GM08714 (cell line): ENCODE measurements around the gene SLC35E2B.
"Not testable (repeated sequence)": the region's sequence is repeated elsewhere in the genome, so short reads cannot be mapped to it uniquely, and the experiment has no call there.

Experiments used
- H3K4me3 ChIP-seq: fragments of 200-500 bp; sonication (Bioruptor generic); 2 replicates; pipeline ENCODE4 v1.5.1; 2014; ENCODE audit warnings: mild to moderate bottlenecking, low read length, inconsistent platforms
- ZNF274 ChIP-seq: IDR thresholded peaks from 2 replicates; pipeline ENCODE4 v1.6.1; 2012; ENCODE audit warnings: mild to moderate bottlenecking, low read depth, low read length

SLC35E2B gene

GRCh38 chr1:1665815-1666251, 26.8 kb downstream of the SLC35E2B start:
- TF ChIP-seq ZNF274: no peak

GRCh38 chr1:1664941-1665814, 27.4 kb downstream of the SLC35E2B start:
- H3K4me3 ChIP-seq: no peak overlapping the region
- TF ChIP-seq ZNF274: no peak

More at GRCh38 chr1:1665815-1666251, 26.8 kb downstream of the SLC35E2B start:
- H3K4me3 ChIP-seq: no peak overlapping the region

- not testable (repeated sequence) for H3K4me3 ChIP-seq
These were observed 28.3 kb downstream of the SLC35E2B start for GRCh38 chr1:1664318-1664717.

GRCh38 chr1:1662830-1663560, 29.6 kb downstream of the SLC35E2B start:
- not testable (repeated sequence) for H3K4me3 ChIP-seq

GRCh38 chr1:1662392-1662791, 30.2 kb downstream of the SLC35E2B start:
- not testable (repeated sequence) for H3K4me3 ChIP-seq

GRCh38 chr1:1658583-1659549, 33.7 kb downstream of the SLC35E2B start, which contains the start of gene CDK11B:
Gene CDK11B, minus strand, starts transcription at chr1:1659004. Its CDS starts 1,519 bp downstream, at chr1:1657485.
- H3K4me3 ChIP-seq: peak within 1 kb of the TSS; percentile 58; the same call in 1 of the 2 replicates

GRCh38 chr1:1648265-1648664, 44.3 kb downstream of the SLC35E2B start:
- H3K4me3 ChIP-seq: not testable (repeated sequence)

GRCh38 chr1:1647567-1648241, 44.9 kb downstream of the SLC35E2B start:
- not testable (repeated sequence) for H3K4me3 ChIP-seq

GRCh38 chr1:1646326-1646725, 46.3 kb downstream of the SLC35E2B start:
- not testable (repeated sequence) for H3K4me3 ChIP-seq

GRCh38 chr1:1640711-1641461, 51.7 kb downstream of the SLC35E2B start:
- H3K4me3 ChIP-seq: not testable (repeated sequence)

- H3K4me3 ChIP-seq: not testable (repeated sequence)
These were observed 52.5 kb downstream of the SLC35E2B start for GRCh38 chr1:1640081-1640480.

- not testable (repeated sequence) for H3K4me3 ChIP-seq
These were observed 53.2 kb downstream of the SLC35E2B start for GRCh38 chr1:1639368-1639767.

GRCh38 chr1:1638528-1638927, 54.1 kb downstream of the SLC35E2B start:
- not testable (repeated sequence) for H3K4me3 ChIP-seq

GRCh38 chr1:1637479-1637875, 55.1 kb downstream of the SLC35E2B start:
- not testable (repeated sequence) for H3K4me3 ChIP-seq

GRCh38 chr1:1636621-1637478, 55.7 kb downstream of the SLC35E2B start:
- not testable (repeated sequence) for H3K4me3 ChIP-seq

GRCh38 chr1:1634613-1635012, 58.0 kb downstream of the SLC35E2B start:
- H3K4me3 ChIP-seq: not testable (repeated sequence)

GRCh38 chr1:1633409-1633808, 59.2 kb downstream of the SLC35E2B start:
- not testable (repeated sequence) for H3K4me3 ChIP-seq
